Fibroblast of lung (primary cell): ENCODE results near the gene ZNF821. TPM values are rescaled to one million over a fixed set of nuclear protein-coding genes. Genes with fewer than 3 reads are reported as not detected.

Source experiments
- DNase-seq, 2 donors: peaks; one replicate each; pipeline versions ENCODE4 v3.0.0 to v3.0.0-alpha.2; 2010; ENCODE audit warnings: low read depth in 2 of 2
- H2AFZ ChIP-seq: 2 replicates; pipeline ENCODE4 v1.5.1; 2012; ENCODE audit warnings: low read length, control low read depth, inconsistent platforms
- H3K27ac ChIP-seq: 2 replicates; pipeline ENCODE4 v1.5.1; 2011; ENCODE audit warnings: low read length, control low read depth; ENCODE audit not compliant: insufficient read depth
- H3K27me3 ChIP-seq: 2 replicates; pipeline ENCODE4 v1.5.1; 2011; ENCODE audit warnings: mild to moderate bottlenecking, low read length; ENCODE audit not compliant: control insufficient read depth, insufficient read depth
- H3K36me3 ChIP-seq: 2 replicates; pipeline ENCODE4 v1.5.1; 2011; ENCODE audit warnings: low read length; ENCODE audit not compliant: control insufficient read depth, insufficient read depth
- H3K4me1 ChIP-seq: 2 replicates; pipeline ENCODE4 v1.5.1; 2011; ENCODE audit warnings: low read length; ENCODE audit not compliant: control insufficient read depth, insufficient read depth; ENCODE audit errors: extremely low read depth
- H3K4me2 ChIP-seq: 2 replicates; pipeline ENCODE4 v1.5.1; 2011; ENCODE audit warnings: low read length, control low read depth; ENCODE audit not compliant: insufficient read depth; ENCODE audit errors: extremely low read depth
- H3K4me3 ChIP-seq, 4 experiments: fragments of 200-600 bp in 1 of 4; sonication (generic) in 1 of 4; replicated peaks in 1 of 4; 2 replicates each; pipeline ENCODE4 v1.5.1; 2011 to 2016; ENCODE audit warnings: low read length in 4 of 4, low read depth in 3 of 4, mild to moderate bottlenecking in 3 of 4, control low read depth in 2 of 4, inconsistent platforms in 1 of 4, mixed read lengths in 1 of 4; ENCODE audit not compliant: insufficient read depth in 1 of 4; ENCODE audit errors: control extremely low read depth in 1 of 4
- H3K79me2 ChIP-seq: 2 replicates; pipeline ENCODE4 v1.5.1; 2012; ENCODE audit warnings: mild to moderate bottlenecking, low read length, inconsistent platforms; ENCODE audit not compliant: control insufficient read depth, insufficient read depth
- H3K9ac ChIP-seq: 2 replicates; pipeline ENCODE4 v1.5.1; 2011; ENCODE audit warnings: mild to moderate bottlenecking, low read length, control low read depth; ENCODE audit not compliant: insufficient read depth
- H3K9me3 ChIP-seq: 2 replicates; pipeline ENCODE4 v1.5.1; 2012; ENCODE audit warnings: low read depth, low read length; ENCODE audit not compliant: control insufficient read depth, insufficient read depth
- H4K20me1 ChIP-seq: 2 replicates; pipeline ENCODE4 v1.5.1; 2011; ENCODE audit warnings: low read length; ENCODE audit not compliant: control insufficient read depth, insufficient read depth; ENCODE audit errors: extremely low read depth
- EZH2 ChIP-seq: IDR thresholded peaks from 2 replicates; pipeline ENCODE4 v1.5.1; 2012; ENCODE audit warnings: low read length, control low read depth, mild to moderate bottlenecking; ENCODE audit errors: missing control alignments
- polyA plus RNA-seq, 2 donors: library from polyadenylated mRNA; depleted of rRNA in 1 of 2; stranded (reverse) in 1 of 2; unstranded in 1 of 2; fragments of >200 nt; gene quantifications; 2 replicates each; pipeline ENCODE4 v1.2.1, GENCODE V29; 2011 to 2012; ENCODE audit warnings: missing spikeins in 1 of 2
- total RNA-seq: library from RNA; depleted of rRNA; stranded (reverse); fragments of >200 nt; gene quantifications from 2 replicates; pipeline ENCODE4 v1.2.1, GENCODE V29; 2014
- TF ChIP-seq, protein P1 (sequence below), 2 donors: IDR thresholded peaks in 1 of 2; conservative IDR thresholded peaks in 1 of 2; 1 replicate in 1 of 2; 2 replicates in 1 of 2; pipeline ENCODE4 v1.5.1; 2011 to 2012; ENCODE audit warnings: low read length in 2 of 2, control low read depth in 1 of 2, inconsistent platforms in 1 of 2, low read depth in 1 of 2, mild to moderate bottlenecking in 1 of 2

ZNF821 gene
- total and polyA plus RNA-seq, 2 donors (not counting 1 experiment from before 2014, with no cell fraction given), result 5.8 to 5.9 TPM

GRCh38 chr16:71894921-71895678 lies 11.1 kb upstream of the ZNF821 start, which contains the start of gene IST1:
Gene IST1, plus strand, starts transcription at chr16:71895531. Its CDS starts 20,110 bp downstream, at chr16:71915641.
- no peak for TF ChIP-seq EZH2
- TF ChIP-seq, protein P1, sequence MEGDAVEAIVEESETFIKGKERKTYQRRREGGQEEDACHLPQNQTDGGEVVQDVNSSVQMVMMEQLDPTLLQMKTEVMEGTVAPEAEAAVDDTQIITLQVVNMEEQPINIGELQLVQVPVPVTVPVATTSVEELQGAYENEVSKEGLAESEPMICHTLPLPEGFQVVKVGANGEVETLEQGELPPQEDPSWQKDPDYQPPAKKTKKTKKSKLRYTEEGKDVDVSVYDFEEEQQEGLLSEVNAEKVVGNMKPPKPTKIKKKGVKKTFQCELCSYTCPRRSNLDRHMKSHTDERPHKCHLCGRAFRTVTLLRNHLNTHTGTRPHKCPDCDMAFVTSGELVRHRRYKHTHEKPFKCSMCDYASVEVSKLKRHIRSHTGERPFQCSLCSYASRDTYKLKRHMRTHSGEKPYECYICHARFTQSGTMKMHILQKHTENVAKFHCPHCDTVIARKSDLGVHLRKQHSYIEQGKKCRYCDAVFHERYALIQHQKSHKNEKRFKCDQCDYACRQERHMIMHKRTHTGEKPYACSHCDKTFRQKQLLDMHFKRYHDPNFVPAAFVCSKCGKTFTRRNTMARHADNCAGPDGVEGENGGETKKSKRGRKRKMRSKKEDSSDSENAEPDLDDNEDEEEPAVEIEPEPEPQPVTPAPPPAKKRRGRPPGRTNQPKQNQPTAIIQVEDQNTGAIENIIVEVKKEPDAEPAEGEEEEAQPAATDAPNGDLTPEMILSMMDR (conservative IDR thresholded peaks at IDR 0.05 in 1 of 2, IDR thresholded peaks at IDR 0.05 in 1 of 2; ENCODE audit: low read depth in 1 of 2, low read length in 2 of 2), result no peak
- Histone ChIP-seq H3K4me1 (peaks cover 3% of the 10 kb centered on the region), H3K27ac (peak within 1 kb of the TSS; percentile 99), H3K9ac (peak within 1 kb of the TSS; percentile 99), H3K79me2 (peaks cover 47% of the 10 kb centered on the region), H3K4me3 (peak within 1 kb of the TSS; percentile 88 to 100 (median 96)), H3K4me2 (peak within 1 kb of the TSS; percentile 91), H3K9me3 (no peaks in the 10 kb centered on the region), H3K36me3 (no peaks in the 10 kb centered on the region), H4K20me1 (no peaks in the 10 kb centered on the region), H3K27me3 (no peaks in the 10 kb centered on the region), H2AFZ (peak within 1 kb of the TSS; percentile 52)
- DNase-seq, result peak; percentile 99 to 100

- H3K4me2 ChIP-seq, result peak overlapping the region; percentile 91
- DNase-seq, result peak; percentile 68 to 71
- no peaks in the 10 kb centered on the region for H4K20me1 ChIP-seq
- H3K4me1 ChIP-seq, result peaks cover 3% of the 10 kb centered on the region
- peak overlapping the region; percentile 42 for H2AFZ ChIP-seq
- no peaks in the 10 kb centered on the region for H3K27me3 ChIP-seq
- peak overlapping the region; percentile 99 for H3K27ac ChIP-seq
- no peaks in the 10 kb centered on the region for H3K36me3 ChIP-seq
- peak overlapping the region; percentile 68 to 100 (median 82) for H3K4me3 ChIP-seq
- H3K79me2 ChIP-seq, result peaks cover 40% of the 10 kb centered on the region
- TF ChIP-seq EZH2, result no peak
- TF ChIP-seq, protein P1 (conservative IDR thresholded peaks at IDR 0.05 in 1 of 2, IDR thresholded peaks at IDR 0.05 in 1 of 2; ENCODE audit: low read depth in 1 of 2, low read length in 2 of 2), result no peak
- H3K9ac ChIP-seq, result peak overlapping the region; percentile 99
- H3K9me3 ChIP-seq, result no peaks in the 10 kb centered on the region
Observed at GRCh38 chr16:71894229-71894920, 10.4 kb upstream of the ZNF821 start.

- Histone ChIP-seq H2AFZ (no peak overlapping the region), H4K20me1 (no peaks in the 10 kb centered on the region), H3K79me2 (peaks cover 35% of the 10 kb centered on the region), H3K27me3 (no peaks in the 10 kb centered on the region), H3K27ac (peak overlapping the region; percentile 99), H3K4me3 (peak overlapping the region; percentile 68 to 100 (median 82)), H3K4me2 (peak overlapping the region; percentile 91), H3K36me3 (no peaks in the 10 kb centered on the region), H3K9ac (no peak overlapping the region), H3K4me1 (peaks cover 3% of the 10 kb centered on the region), H3K9me3 (no peaks in the 10 kb centered on the region)
- no peak for TF ChIP-seq EZH2
- TF ChIP-seq, protein P1 (conservative IDR thresholded peaks at IDR 0.05 in 1 of 2, IDR thresholded peaks at IDR 0.05 in 1 of 2; ENCODE audit: low read depth in 1 of 2, low read length in 2 of 2), result no peak
- DNase-seq, result no peak
Observed at GRCh38 chr16:71893888-71894228, 9.9 kb upstream of the ZNF821 start.
